Central memory CD8-positive, alpha-beta T cell (primary cell): ENCODE measurements around the gene SDC3.
"Not testable (repeated sequence)": the region's sequence is repeated elsewhere in the genome, so short reads cannot be mapped to it uniquely, and the experiment has no call there.

Experiments
- ATAC-seq: fragments of 150-1000 bp; cut with Tn5 transposase; replicated peaks from 2 replicates; pipeline ENCODE4 v1.10.0; 2022; ENCODE audit warnings: mild to moderate bottlenecking, moderate FRiP score, moderate number of reproducible peaks; ENCODE audit not compliant: poor library complexity, severe bottlenecking; ENCODE audit errors: extremely low read depth
- DNase-seq, 2 donors: peaks; one replicate each; pipeline ENCODE4 v3.0.0; 2021; ENCODE audit warnings: low spot score in 2 of 2
- H3K27ac Mint-ChIP-seq: one replicate; pipeline ENCODE4 v1.8.0; 2022; ENCODE audit warnings: low read depth, mild to moderate bottlenecking, moderate library complexity, mixed read lengths
- H3K27me3 Mint-ChIP-seq: one replicate; pipeline ENCODE4 v1.8.0; 2022; ENCODE audit warnings: mixed read lengths
- H3K36me3 Mint-ChIP-seq: one replicate; pipeline ENCODE4 v1.8.0; 2022; ENCODE audit warnings: mild to moderate bottlenecking, moderate library complexity, mixed read lengths; ENCODE audit not compliant: insufficient read depth
- H3K4me1 Mint-ChIP-seq: one replicate; pipeline ENCODE4 v1.8.0; 2022; ENCODE audit warnings: mixed read lengths
- H3K4me3 Mint-ChIP-seq: one replicate; pipeline ENCODE4 v1.8.0; 2022; ENCODE audit warnings: mild to moderate bottlenecking, moderate library complexity, mixed read lengths
- H3K9me3 Mint-ChIP-seq: one replicate; pipeline ENCODE4 v1.8.0; 2022; ENCODE audit warnings: mixed read lengths

The SDC3 gene

DNA sequence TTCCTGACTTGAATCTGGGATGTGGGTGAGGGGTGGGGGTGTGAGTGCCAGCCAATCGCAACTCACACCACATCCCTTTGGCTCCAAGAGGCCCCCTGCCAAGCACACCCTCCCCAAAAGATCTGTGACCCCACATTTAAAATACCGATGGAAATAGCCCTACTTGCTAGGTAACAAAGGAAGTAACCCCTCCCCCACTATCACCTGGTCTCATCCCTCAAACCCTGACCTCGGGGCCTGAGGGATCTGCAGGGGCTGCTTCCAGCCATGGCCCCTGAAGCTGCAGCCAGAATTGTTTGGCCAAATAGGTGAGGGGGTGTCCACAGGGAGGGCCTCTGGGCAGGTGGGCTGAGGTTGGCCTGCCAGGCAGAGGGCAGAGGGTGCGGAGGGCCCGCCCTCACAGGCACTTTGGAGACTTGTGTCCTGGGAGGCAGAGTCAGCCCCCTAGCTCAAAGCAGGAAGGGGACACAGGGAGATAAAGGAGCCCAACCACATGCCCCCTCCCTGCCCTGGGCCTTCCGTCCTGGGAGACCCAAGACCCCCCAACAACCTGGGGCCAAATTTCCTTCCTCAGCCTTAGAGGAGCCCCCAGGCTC, 37.2 kb downstream of the SDC3 start:
- H3K36me3 Mint-ChIP-seq, result no peaks in the 10 kb centered on the region
- peaks cover 24% of the 10 kb centered on the region for H3K27me3 Mint-ChIP-seq
- H3K27ac Mint-ChIP-seq, result no peak overlapping the region
- ATAC-seq, result no peak
- no peak overlapping the region for H3K4me3 Mint-ChIP-seq
- H3K9me3 Mint-ChIP-seq, result no peaks in the 10 kb centered on the region
- H3K4me1 Mint-ChIP-seq, result peaks cover 6% of the 10 kb centered on the region
- DNase-seq, result no peak

DNA sequence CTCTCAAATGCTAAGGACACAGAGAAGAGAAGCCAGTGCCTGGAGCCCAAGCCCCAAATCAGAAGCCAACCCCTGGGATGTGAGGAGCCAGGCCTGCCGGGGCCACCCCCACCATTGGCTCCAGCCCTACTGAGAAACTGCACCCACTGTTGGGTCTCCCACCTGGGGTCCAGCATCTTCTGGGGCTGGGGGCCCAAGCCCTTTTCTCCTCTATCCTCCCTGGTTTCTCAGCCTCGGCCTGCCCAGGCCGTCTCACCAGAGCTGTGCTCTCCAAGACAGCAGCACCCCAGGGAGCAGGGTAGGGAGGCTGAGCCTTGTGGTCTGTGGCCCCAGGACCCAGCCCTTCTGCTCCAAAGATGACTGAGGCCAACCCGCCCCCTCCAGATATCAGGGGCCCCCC, 37.9 kb downstream of the SDC3 start:
- H3K4me1 Mint-ChIP-seq, result peaks cover 6% of the 10 kb centered on the region
- no peak for ATAC-seq
- peaks cover 24% of the 10 kb centered on the region for H3K27me3 Mint-ChIP-seq
- DNase-seq, result no peak
- H3K9me3 Mint-ChIP-seq, result no peaks in the 10 kb centered on the region
- no peak overlapping the region for H3K27ac Mint-ChIP-seq
- H3K4me3 Mint-ChIP-seq, result no peak overlapping the region
- no peaks in the 10 kb centered on the region for H3K36me3 Mint-ChIP-seq

DNA sequence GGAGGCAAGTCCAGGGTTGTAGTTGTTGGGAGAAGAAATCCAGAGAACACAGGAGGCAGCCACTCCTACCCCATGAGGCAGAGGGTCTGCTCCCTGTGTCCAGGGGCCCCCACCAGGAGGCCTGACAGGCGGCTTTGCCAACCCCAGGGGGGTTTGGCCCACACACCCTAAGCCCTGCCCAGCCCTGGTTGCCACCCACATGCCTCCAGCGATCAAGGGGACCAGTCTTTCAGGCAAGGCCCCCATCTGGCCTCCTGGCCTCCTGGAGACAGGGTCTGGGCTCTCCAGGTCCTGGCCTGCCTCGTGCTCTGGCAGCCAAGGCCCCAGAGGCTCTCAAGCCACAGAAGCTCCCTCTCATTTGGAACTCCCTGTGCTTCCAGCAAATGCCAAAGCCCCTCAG, 38.5 kb downstream of the SDC3 start:
- H3K27me3 Mint-ChIP-seq, result peaks cover 23% of the 10 kb centered on the region
- ATAC-seq (no peak), DNase-seq (no peak)
- H3K27ac Mint-ChIP-seq, result no peak overlapping the region
- no peaks in the 10 kb centered on the region for H3K9me3 Mint-ChIP-seq
- H3K4me3 Mint-ChIP-seq, result no peak overlapping the region
- peaks cover 6% of the 10 kb centered on the region for H3K4me1 Mint-ChIP-seq
- no peaks in the 10 kb centered on the region for H3K36me3 Mint-ChIP-seq

GRCh38 chr1:30868833-30869435, 39.6 kb downstream of the SDC3 start:
- Mint-ChIP-seq H3K27me3 (peaks cover 34% of the 10 kb centered on the region), H3K27ac (peak overlapping the region; percentile 68), H3K36me3 (no peaks in the 10 kb centered on the region), H3K9me3 (no peaks in the 10 kb centered on the region), H3K4me1 (peaks cover 6% of the 10 kb centered on the region), H3K4me3 (no peak overlapping the region)
- ATAC-seq (no peak), DNase-seq (no peak)

- not testable (repeated sequence) for H3K4me1 Mint-ChIP-seq, H3K36me3 Mint-ChIP-seq, H3K9me3 Mint-ChIP-seq, H3K27ac Mint-ChIP-seq, H3K4me3 Mint-ChIP-seq, ATAC-seq, DNase-seq
- H3K27me3 Mint-ChIP-seq, result peaks cover 36% of the 10 kb centered on the region
Observed at GRCh38 chr1:30868057-30868456, 40.5 kb downstream of the SDC3 start.

GRCh38 chr1:30867537-30867936, 41.0 kb downstream of the SDC3 start:
- Mint-ChIP-seq H3K27me3 (peaks cover 36% of the 10 kb centered on the region), H3K27ac (no peak overlapping the region), H3K36me3 (no peaks in the 10 kb centered on the region), H3K4me1 (peaks cover 6% of the 10 kb centered on the region), H3K9me3 (no peaks in the 10 kb centered on the region), H3K4me3 (no peak overlapping the region)
- no peak for DNase-seq
- no peak for ATAC-seq

DNA sequence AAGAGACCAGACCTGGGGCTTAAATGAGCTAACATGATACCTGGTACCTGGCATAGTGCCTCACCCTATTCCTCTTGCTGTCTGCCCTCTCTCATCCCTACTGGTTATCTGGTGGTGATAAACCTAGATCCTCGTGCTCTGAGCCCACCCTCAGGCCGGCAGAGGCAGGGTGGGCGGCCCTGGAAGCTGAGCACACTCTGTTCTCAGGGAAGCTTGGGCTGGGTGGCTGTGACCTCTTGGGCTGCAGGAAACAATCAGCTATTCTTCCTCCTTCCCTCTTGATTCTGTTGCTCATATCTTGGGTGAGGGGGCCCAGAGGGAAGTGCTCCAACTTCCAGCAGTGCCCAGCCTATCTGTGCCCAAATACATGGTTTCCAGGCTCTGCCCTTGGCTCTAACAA, 42.0 kb downstream of the SDC3 start:
- Mint-ChIP-seq H3K27me3 (peaks cover 36% of the 10 kb centered on the region), H3K4me1 (peaks cover 6% of the 10 kb centered on the region), H3K4me3 (no peak overlapping the region), H3K9me3 (no peaks in the 10 kb centered on the region), H3K36me3 (no peaks in the 10 kb centered on the region), H3K27ac (no peak overlapping the region)
- no peak for ATAC-seq
- DNase-seq, result no peak

GRCh38 chr1:30864681-30865080, 43.9 kb downstream of the SDC3 start:
- ATAC-seq, result no peak
- Mint-ChIP-seq H3K27me3 (peaks cover 42% of the 10 kb centered on the region), H3K4me3 (no peak overlapping the region), H3K27ac (no peak overlapping the region), H3K4me1 (peaks cover 10% of the 10 kb centered on the region), H3K9me3 (no peaks in the 10 kb centered on the region), H3K36me3 (no peaks in the 10 kb centered on the region)
- no peak for DNase-seq

DNA sequence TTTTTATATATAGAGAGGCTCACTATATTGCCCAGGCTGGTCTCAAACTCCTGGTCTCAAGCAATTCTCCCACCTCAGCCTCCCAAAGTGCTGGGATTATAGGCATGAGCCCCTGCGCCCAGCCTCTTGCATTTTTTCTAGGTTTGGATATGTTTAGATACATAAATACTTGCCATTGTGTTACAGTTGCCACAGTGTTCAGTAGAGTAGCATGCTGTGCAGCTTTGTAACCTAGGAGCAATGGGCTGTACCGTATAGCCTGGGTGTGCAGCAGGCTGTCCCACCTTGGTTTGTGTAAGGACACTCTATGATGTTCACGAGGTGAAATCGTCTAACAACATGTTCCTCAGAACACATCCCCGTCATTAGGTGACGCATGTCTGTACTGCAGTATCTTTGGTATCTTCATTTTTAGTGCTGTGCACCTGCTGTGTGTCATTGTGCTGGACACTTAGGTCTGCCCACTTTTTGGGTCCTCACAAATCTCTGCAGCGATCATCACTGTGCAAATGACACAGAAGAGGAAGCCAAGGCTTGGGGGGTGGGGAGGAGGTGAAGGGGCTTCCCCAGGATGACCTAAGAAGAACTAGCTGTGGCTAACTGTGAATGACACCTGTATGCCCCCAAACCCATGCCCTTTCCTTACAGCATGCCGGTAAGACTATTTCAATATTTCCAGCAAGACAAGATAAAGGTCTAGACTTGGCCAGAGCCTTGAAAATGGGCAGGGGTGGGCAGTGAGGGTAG, 44.5 kb downstream of the SDC3 start:
- Mint-ChIP-seq H3K27ac (no peak overlapping the region), H3K4me1 (peaks cover 8% of the 10 kb centered on the region), H3K4me3 (no peak overlapping the region), H3K27me3 (peaks cover 46% of the 10 kb centered on the region), H3K36me3 (no peaks in the 10 kb centered on the region), H3K9me3 (no peaks in the 10 kb centered on the region)
- DNase-seq (no peak), ATAC-seq (no peak)

DNA sequence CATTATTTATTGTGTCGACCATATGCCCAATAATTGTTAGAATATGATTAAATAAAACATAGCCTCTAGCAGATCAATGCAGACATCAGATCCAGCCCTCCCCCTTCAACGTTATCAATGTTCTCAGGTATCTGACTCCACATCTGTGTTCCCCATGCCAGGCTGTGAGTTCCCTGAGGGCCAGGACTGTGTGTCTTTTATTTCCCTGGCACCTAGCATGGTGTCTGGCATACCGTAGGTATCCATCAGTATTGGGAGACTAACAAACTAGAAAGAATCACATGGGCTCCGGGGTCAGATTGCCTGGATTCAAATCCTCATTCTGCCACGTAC, 48.3 kb downstream of the SDC3 start:
- no peak overlapping the region for H3K4me3 Mint-ChIP-seq
- no peak overlapping the region for H3K27ac Mint-ChIP-seq
- DNase-seq (no peak), ATAC-seq (no peak)
- peaks cover 47% of the 10 kb centered on the region for H3K27me3 Mint-ChIP-seq
- no peaks in the 10 kb centered on the region for H3K9me3 Mint-ChIP-seq
- H3K4me1 Mint-ChIP-seq, result peaks cover 5% of the 10 kb centered on the region
- H3K36me3 Mint-ChIP-seq, result no peaks in the 10 kb centered on the region

GRCh38 chr1:30857964-30858363, 50.6 kb downstream of the SDC3 start:
- no peaks in the 10 kb centered on the region for H3K9me3 Mint-ChIP-seq
- H3K27me3 Mint-ChIP-seq, result peaks cover 33% of the 10 kb centered on the region
- H3K4me1 Mint-ChIP-seq, result peaks cover 15% of the 10 kb centered on the region
- H3K4me3 Mint-ChIP-seq, result no peak overlapping the region
- H3K27ac Mint-ChIP-seq, result no peak overlapping the region
- no peak for ATAC-seq
- DNase-seq, result no peak
- no peaks in the 10 kb centered on the region for H3K36me3 Mint-ChIP-seq

- H3K36me3 Mint-ChIP-seq, result no peaks in the 10 kb centered on the region
- no peak overlapping the region for H3K27ac Mint-ChIP-seq
- ATAC-seq (no peak), DNase-seq (no peak)
- H3K4me3 Mint-ChIP-seq, result no peak overlapping the region
- H3K27me3 Mint-ChIP-seq, result peaks cover 33% of the 10 kb centered on the region
- H3K4me1 Mint-ChIP-seq, result peaks cover 15% of the 10 kb centered on the region
- no peaks in the 10 kb centered on the region for H3K9me3 Mint-ChIP-seq
Observed at GRCh38 chr1:30857062-30857461, 51.5 kb downstream of the SDC3 start.

GRCh38 chr1:30856260-30856790, 52.2 kb downstream of the SDC3 start:
- peaks cover 33% of the 10 kb centered on the region for H3K27me3 Mint-ChIP-seq
- H3K4me1 Mint-ChIP-seq, result peaks cover 15% of the 10 kb centered on the region
- no peaks in the 10 kb centered on the region for H3K9me3 Mint-ChIP-seq
- no peak overlapping the region for H3K4me3 Mint-ChIP-seq
- H3K36me3 Mint-ChIP-seq, result no peaks in the 10 kb centered on the region
- DNase-seq, result no peak
- no peak overlapping the region for H3K27ac Mint-ChIP-seq
- ATAC-seq, result no peak
